H1 (cell line): Measurements from ENCODE around the gene CTNNA3. TPM values are rescaled to one million over a fixed set of nuclear protein-coding genes. Genes with fewer than 3 reads are reported as not detected.

Experiments used
- CREB1 ChIP-seq: IDR thresholded peaks from 2 replicates; pipeline ENCODE4 v1.6.1; 2012; ENCODE audit warnings: inconsistent platforms
- EGR1 ChIP-seq: IDR thresholded peaks from 2 replicates; pipeline ENCODE4 v1.6.1; 2011; ENCODE audit warnings: low read depth, low read length, borderline replicate concordance
- KDM1A ChIP-seq: fragments of 200-600, 300-600 bp; sonication (generic); IDR thresholded peaks from 2 replicates; pipeline ENCODE4 v1.7.1; 2016; ENCODE audit warnings: mild to moderate bottlenecking, low read length, borderline replicate concordance
- POLR2A ChIP-seq, 2 experiments: IDR thresholded peaks; 1 replicate in 1 of 2; 2 replicates in 1 of 2; pipeline ENCODE4 v1.6.1; 2011; ENCODE audit warnings: low read depth in 2 of 2, low read length in 2 of 2, mild to moderate bottlenecking in 2 of 2; ENCODE audit errors: control extremely low read depth in 1 of 2
- polyA plus RNA-seq, 7 experiments: library from polyadenylated mRNA; depleted of rRNA in 3 of 7; stranded (reverse) in 5 of 7; unstranded in 2 of 7; fragments of >200 nt in 5 of 7; fragments of 200-250 nt in 2 of 7; gene quantifications; 1 replicate in 5 of 7; 2 replicates in 1 of 7; 4 replicates in 1 of 7; pipeline versions ENCODE4 v1.2.1 to v1.2.3, GENCODE V29; 2011 to 2013; ENCODE audit warnings: missing spikeins in 2 of 7, mixed read lengths in 2 of 7
- total RNA-seq: library from RNA; stranded (reverse); fragmentation: NEBNext Ultra II Directional; extraction: Animal tissue kit (Norgen Biotek cat#: 25700); gene quantifications from 2 replicates; pipeline ENCODE4 v1.2.1, GENCODE V29; 2021

Gene CTNNA3
- total and polyA plus RNA-seq, 2 of the 8 experiments (the other 6 are each of a cell fraction or from before 2014, with no cell fraction given): 1.3 to 1.5 TPM

DNA sequence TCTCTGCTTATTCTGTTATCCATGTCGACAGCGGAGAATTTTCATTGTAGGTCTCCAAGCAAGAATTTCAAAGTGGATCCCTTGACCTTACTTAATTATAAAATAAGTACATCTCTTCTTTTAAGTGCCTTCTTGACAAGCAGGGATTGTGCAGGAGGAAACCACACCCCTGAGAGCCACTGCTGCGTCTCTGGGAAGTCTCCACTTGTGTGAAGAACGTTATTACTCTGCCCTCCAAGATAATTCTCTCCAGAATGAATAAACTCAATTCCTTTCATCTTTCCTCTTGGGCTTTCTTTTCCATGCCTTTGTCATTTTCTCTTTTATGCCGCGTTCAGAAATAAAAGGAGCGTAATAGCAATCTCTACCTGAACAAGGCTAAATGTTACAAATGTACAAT, 1801.0 kb downstream of the CTNNA3 start (continued):
- no peak for TF ChIP-seq CREB1
- no peak for TF ChIP-seq POLR2A (IDR thresholded peaks at IDR 0.05; ENCODE audit: control extremely low read depth in 1 of 2, low read depth in 2 of 2, low read length in 2 of 2)
- no peak for TF ChIP-seq EGR1
- no peak for TF ChIP-seq KDM1A
- TF ChIP-seq, all 59 proteins: peak for 0
